HG03565 (cell line): Measurements from ENCODE around the gene PLOD3.
"Not testable (repeated sequence)": the region's sequence is repeated elsewhere in the genome, so short reads cannot be mapped to it uniquely, and the experiment has no call there.

ENCODE experiments used
- ATAC-seq: cut with Tn5 transposase; IDR thresholded peaks from one replicate; pipeline ENCODE4 v1.9.1; 2021; ENCODE audit warnings: mild to moderate bottlenecking, moderate library complexity; ENCODE audit not compliant: unreplicated experiment

PLOD3 gene

GRCh38 chr7:101216001-101216859, 1.2 kb downstream of the PLOD3 start:
- ATAC-seq: no peak

DNA sequence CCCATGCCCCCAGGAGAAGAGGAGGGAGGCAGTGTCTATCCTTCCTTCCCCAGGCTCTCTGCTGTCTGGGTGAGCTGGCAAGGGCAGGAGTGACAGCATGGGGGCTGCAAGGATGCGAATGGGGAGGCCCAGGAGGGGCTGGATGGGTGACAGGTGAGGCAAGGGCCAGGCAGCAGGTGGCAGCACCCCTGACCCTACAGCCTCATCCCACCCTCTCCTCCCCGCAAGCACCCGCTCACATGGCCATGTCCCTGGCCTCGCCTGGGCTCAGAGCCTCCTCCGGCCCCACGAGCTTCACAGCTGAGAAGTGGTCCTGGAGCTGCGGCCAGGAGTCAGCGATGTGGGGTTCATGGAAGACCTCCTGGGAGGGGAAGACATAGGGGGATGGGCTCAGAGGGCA, 5.4 kb downstream of the PLOD3 start:
- no peak for ATAC-seq

GRCh38 chr7:101211501-101211900, 5.9 kb downstream of the PLOD3 start:
- ATAC-seq: no peak

DNA sequence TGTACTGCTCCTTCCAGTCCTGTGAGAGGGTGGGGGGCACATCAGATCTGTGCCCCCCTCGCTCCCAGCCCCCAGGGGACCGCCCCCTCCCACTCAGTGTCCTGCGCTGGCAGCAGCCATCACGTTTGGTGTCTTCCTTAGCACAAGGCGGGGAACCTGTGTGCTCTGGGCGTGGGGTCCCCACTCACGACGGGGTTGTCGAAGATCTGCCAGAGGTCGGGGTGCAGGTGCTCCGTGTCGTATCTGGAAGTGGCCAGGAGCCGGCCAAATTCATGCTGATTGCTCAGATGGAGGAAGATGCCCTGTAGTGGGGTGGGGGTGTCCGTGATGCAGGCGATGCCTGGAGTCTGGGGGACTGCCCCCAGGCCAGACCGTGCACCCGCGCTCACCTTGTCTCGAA, 7.2 kb downstream of the PLOD3 start:
- ATAC-seq: no peak

GRCh38 chr7:101208794-101209193, 8.6 kb downstream of the PLOD3 start:
- no peak for ATAC-seq

DNA sequence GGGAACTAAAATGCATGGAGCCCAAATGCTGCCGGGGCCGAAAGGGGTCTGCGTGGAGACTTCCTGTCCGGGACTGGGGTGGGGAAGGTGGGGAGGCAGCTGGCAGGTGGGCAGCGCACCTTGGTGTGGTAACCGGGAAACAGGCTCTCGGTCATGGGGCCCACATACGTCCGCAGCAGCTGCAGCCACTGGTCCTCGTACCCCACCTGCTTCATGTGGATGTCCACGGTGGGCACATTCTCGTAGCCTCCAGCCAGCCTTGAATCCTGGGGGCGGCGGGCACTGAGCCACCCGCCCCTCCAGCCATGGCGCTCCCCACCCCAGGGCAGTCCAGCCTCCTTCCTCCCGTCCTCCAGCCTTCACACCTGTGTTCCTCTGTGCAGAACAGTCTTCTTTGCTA, 9.9 kb downstream of the PLOD3 start:
- ATAC-seq: no peak

DNA sequence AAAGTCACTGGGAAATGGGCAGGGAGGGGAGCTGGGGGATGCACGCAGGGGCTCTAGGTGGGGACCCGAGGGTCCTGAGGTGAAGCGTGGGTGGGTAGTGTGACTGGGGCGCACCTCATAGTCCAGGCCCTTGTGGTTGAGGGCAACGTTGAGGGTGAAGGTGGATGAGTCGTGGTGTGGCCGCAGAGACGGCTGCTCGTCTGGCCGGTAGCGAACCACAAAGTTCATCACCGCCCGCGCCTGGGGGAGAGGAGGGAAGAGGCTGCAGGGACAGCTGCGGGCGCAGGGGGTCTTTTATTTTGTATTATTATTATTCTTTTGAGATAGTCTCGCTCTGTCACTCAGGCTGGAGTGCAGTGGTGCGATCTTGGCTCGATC, 10.7 kb downstream of the PLOD3 start:
- ATAC-seq: no peak

GRCh38 chr7:101205901-101206664, 11.3 kb downstream of the PLOD3 start:
- no peak for ATAC-seq

- ATAC-seq: not testable (repeated sequence)
Measured at GRCh38 chr7:101203740-101204738, 13.3 kb downstream of the PLOD3 start.

- ATAC-seq: no peak
Measured at GRCh38 chr7:101202603-101202918, 14.8 kb downstream of the PLOD3 start.

DNA sequence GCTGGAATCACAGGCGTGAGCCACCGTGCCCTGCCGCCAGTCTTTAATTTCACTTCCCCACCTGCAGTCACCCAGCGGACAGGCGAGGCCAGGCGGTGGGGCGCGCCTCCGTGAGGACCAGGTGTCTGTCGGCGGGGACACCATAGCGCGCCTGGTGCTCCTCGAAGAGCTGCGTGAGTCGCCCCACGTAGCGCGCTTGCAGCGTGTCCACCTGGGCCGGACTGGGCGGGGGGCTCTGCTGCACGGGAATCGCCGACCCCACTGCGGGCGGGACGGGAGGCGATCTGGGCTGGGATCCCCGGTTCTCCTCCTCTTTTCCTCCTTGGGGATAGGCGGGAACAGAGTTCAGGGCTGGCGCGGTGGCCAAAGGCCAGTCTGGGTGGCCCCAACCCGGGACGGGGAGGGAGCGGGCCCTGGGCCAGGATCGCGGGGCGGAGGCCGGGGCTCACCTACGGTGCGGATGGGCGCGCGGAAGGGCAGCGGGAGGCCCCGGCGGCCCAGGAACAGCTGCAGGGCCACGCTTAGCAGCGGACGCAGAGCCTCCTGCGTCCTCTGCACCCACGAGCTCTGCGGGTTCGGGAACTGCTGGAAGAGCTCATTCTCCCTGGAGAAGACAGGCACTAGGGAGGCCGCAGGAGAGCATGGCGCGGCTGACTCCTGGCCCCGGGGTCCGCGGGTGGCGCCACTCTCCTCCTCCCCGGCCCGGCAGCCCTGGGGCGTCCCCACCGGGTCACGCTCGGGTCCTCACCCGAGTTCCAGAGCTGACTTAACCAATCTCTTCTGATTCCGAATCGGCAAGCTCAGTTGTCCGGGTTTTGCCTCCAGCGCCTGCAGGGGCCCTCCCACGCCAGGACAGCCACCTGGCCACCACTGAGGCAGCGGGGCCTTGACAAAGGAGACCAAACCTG, 15.4 kb downstream of the PLOD3 start:
- ATAC-seq: no peak

GRCh38 chr7:101200862-101201599, 16.4 kb downstream of the PLOD3 start, which contains the start of gene MOGAT3:
MOGAT3 (minus strand) TSS chr7:101201036; CDS start chr7:101200854, 182 bp downstream.
- ATAC-seq: no peak

DNA sequence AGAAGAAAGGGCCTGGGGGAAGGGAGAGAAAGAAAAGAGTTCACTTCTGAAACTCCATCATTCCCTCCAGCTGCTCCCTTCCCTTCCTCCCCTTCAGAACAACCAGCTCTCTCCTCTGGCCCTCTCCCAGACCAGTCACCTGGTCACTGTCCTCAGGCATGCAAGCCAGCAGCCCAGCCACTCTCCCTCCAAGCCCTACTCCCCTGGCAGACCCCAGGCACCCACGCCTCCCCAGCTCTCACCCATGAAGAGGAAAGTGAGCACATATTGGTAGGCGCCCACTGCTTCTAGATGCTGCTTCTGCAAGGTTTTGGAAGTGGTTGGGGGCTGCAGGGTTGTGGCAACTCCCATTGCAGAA, 16.9 kb downstream of the PLOD3 start:
- ATAC-seq: no peak

DNA sequence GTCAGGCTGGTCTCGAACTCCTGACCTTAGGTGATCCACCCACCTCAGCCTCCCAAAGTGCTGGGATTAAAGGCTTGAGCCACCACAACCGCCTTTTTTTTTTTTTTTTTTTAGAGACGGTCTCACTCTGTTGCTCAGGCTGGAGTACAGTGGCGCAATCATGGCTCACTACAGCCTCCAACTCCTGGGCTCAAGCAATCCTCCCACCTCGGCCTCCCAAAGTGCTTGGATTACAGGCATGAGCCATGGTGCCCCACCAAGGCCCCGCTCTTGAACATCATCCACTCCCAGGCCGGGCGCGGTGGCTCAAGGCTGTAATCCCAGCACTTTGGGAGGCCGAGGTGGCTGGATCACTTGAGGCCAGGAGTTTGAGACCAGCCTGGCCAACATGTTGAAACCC, 17.9 kb downstream of the PLOD3 start:
- not testable (repeated sequence) for ATAC-seq

DNA sequence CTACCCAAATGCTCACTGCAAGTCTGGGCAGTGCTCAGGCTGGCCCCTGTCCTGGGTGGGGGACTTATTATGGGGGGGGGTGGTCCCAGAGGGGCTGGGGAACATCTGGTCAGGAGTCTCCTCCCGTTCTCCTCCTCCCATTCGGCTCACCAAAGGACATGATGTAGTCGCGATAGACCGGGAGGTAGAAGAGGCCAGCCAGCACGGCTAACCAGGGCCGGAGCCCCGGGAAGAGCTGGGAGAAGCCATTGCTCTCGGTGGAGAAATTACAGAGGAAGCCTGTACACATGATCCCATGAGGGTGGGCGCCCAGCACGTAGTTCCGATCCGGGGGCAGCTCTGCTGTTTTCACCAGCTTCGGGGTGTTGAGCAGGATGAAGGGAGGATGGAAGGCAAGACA, 18.9 kb downstream of the PLOD3 start:
- ATAC-seq: no peak

DNA sequence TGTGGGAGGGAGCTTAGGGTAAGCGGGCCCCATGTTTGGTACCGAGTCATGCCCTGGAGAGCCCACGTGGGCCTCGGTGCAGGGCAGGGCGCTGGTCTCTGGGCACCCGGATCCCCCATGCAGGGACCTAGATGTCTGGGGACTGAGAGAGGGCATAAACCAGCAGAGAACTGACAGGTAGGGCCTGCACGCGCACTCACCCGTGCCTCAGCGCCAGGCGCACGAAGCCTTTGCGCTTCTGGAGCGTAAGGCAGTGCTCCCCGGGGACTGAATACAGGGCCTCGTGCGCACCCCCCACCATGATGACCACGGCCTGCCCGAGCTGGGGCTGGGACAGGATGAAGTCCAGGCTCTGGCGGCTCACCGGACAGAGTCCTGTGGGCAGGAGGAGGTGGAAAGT, 19.4 kb downstream of the PLOD3 start:
- ATAC-seq: no peak

DNA sequence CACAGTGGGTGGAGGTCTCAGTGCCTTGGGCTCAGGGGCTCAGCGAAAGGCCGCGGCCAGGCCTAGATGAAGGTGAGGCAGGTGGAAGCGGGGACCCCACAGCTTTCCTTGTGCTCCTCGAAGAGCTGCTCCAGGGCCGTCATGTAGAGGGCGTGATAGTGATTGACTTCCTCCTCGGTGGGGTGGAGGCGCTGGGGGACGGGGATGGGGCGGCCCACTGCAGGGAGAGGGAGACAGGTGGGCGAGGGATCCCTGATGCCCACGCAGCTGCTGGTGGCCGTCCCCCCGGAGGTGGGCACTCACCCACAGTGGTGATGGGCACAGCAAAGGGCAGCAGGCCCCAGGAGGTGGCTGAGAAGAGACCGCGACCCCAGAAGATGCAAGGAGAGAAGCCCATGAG, 21.5 kb downstream of the PLOD3 start:
- no peak for ATAC-seq

GRCh38 chr7:101189109-101189508, 28.3 kb downstream of the PLOD3 start:
- no peak for ATAC-seq

- no peak for ATAC-seq
Measured at GRCh38 chr7:101186844-101187428, 30.4 kb downstream of the PLOD3 start.
